Stimulated activated CD4-positive, alpha-beta T cell treated with anti-CD3 and anti-CD28 coated beads, Interleukin-1b, Interleukin-23, amount 100 ng/mL, for 24 hours (primary cell): ENCODE results near the gene LRRC27.

Experiments used
- DNase-seq, 4 experiments: peaks; one replicate each; pipeline ENCODE4 v3.0.0-alpha.2; 2020; ENCODE audit warnings: low read depth in 4 of 4, low spot score in 1 of 4

The LRRC27 gene

DNA sequence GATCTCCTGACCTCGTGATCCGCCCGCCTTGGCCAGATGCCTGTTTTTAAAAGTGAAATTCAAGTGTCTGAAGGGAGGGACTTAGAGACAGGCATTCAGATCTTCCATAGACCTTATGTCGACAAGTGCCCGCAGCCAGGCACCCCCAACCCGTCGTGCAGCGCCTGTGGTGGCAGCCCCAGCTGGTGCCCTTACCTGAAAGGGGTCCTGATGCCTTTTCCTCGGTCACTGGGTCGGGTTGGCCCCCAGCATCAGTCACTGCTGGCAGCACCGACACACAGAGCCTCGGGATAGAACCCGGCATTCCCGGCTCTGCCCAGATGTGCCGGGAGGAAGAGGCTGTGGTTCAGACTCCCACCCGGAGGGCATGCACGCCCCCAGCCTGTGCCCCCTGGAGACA, 23.3 kb downstream of the LRRC27 start:
- no peak for DNase-seq

DNA sequence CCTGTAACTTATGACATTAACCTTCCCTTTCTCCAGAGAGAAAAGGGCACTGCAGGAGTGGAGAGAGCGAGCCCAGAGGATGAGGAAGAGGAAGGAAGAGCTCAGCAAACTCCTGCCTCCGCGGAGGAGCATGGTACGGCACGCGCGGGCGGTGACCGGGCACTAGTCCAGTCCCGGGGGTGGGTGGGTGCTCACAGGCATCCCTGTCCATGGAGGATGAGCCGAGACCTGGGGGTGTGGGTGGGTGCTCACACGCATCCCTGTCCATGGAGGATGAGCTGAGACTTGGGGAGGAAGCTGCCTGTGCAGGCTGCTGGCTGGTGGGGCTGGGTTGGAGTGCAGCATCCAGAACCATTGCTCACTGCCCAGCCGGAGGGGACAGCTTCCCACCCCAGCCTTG, 23.8 kb downstream of the LRRC27 start:
- DNase-seq, result no peak

DNA sequence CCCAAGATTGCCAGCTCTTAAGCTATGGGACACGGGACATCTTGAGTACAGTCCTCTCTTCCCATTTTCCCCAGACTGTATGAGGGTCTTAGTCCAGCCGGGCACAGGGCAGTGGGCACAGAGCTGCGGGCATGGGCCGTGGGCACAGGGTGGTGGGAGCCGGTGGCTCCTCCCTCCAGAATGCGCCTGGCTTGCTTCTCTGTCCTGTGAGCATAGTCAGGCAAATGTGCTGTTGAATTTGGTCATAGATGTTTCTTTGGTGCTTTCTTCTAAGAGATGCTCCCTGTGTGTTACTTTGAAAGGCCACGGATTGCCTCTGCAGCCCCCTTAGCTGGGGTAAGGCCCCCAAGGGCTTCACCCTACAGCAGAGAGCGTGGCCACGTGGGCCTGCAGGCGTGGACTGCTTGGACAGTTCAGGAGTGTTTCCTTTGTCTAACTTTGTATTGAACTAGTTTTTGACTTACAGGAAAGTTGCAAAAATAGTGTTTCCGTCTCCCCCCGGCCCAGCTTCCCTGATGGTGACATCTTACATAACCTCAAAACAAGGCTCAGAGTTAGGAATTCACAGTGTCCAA, 24.7 kb downstream of the LRRC27 start:
- DNase-seq, result no peak

DNA sequence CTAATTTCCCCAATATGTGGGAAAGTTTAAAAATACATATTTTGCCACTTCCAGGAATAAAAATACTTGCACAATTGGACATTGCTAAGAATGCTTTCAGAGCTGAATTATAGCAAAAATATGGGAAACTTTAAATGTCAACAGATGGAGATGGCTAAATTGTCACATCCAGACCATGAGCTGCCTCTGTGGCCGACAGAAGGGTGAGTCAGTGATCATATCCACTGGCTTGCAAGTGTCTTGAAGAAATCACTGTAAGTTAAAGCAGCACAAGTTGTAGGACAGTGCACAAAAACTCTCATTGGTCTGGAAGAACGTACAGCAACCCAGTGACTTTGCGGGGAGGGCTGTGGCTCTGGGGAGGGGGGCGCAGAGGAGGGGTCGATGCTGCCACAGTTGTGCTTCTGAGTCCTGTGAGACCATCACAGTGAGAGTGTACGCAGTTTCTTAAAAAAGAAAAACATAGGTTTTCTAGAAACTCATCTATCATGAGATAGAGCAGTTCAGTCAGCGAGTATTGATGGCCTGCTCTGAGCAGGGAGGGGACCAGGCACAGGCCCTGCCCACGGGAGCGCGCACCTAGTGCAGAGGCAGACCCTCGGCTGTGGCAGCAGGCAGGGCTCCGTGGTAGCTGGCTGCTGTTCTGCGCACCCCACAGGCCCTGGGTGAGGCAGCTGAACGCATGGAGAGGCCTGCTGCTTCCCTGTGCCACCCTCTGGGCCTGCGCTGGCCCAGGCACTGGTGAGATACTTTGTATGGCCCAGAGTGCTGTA, 25.5 kb downstream of the LRRC27 start:
- no peak for DNase-seq

DNA sequence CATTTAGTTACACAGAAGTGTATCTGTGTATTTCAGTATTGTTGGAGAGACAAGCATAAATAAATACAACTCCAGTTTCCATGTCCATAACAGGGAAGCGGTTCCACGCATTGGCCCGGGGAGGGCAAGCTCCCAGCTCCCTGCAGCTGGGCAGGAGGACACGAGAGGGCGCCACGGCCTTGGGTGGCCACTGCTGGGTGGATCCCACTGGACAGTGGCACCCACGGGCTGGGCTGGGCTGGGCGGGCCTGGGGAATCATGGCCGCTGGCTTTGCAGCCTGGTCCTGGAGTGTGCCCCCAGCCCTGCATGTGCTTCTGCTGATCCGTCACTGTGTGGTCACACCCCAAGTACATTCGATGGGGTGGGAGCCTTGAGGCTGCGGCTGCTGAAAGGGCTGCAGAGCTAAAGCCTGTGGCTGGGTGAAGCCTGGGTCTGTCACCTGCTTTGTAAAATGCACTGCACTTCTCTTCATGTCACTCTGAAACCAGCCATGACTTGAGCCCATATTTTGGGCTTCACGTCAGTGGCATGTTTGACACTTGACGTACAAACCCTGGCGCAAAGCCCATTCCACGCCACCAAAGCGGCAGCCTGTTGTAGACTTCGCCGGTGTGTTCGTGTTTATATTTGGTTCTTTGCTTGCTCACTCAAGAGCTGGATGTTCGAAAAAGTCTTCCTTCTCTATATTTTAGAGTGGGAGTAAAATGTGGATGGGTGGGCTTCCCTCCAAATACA, 27.5 kb downstream of the LRRC27 start:
- DNase-seq, result no peak

DNA sequence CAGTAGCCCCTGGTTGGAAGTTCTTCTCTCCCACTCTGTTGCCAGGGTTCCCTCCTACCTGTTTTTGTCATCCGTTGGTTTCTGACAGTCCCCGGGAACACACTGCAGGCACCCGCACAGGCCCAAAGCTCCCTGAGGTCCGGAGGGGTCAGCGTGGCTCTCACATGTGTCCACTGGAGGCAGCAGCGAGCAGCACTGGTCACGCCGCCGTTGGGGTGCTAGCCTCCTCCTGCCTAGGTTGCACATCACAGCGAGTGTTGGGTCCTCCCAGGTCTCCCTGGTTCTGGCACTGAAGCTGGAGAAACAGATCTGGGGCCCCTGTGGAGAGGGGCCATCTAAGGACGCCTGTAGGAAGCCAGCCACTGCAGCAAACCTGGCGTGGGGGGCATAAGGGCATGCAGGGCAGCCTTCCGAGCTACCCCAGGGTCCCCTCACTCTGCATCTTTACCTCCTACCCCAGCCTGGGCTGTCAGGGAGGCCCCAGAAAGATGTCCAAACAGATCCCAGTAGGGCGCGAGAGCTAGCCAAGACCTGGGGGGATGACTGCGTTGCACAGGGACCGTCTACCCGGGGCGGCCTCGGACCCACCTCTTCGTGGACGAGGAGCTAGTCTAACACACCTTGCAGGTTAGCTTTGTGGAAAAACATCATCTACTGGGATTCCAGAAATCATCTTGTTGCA, 28.9 kb downstream of the LRRC27 start:
- DNase-seq, result peak in 2 of 4 experiments; percentile 19 to 26

DNA sequence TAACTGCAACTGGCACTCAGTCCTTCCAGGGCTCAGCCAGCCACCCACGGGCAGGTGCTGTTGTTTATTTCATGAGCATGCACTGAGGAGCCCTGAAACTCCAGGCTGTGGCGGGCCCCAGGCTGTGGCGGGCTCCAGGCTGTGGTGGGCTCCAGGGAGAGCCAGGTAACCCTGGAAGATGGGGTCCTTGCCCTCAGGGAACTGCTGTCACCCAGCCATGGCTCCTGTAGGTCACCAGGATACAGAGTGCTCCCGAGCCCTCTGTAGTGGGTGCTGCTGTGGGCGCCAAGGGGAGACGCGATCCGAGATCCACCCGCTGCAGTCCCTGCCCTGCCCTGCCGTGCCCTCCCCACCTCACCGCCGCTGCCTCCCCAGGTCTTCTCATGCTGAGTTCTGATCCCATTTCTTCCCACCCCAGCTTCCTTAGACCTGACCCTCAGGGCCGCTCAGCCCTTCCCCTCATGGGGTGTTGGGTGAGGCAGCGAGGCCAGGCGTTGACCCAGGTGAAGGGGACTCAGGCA, 29.6 kb downstream of the LRRC27 start:
- DNase-seq, result no peak

DNA sequence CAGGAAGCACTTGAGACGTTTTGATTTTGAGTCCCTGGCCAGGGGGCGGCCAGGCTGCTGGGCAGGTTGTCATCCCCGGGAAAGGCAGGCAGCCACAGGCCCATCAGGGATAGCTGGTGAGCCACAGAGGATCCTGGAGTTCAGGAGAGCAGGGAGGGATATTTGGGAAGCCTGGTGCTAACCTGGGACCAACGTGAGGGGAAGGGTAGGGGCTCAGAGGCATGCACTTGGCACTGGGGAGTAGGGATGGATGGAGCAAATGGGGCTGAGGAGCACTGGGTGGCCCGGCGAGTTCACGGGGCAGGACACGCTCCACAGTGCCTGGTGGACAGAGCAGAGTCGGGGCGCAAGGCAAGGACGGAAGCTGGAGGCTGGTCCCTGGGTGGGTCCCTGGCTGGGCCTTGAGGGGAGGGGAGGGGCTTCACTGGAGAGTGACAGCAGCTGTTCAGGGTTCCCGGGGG, 30.2 kb downstream of the LRRC27 start:
- DNase-seq, result no peak

DNA sequence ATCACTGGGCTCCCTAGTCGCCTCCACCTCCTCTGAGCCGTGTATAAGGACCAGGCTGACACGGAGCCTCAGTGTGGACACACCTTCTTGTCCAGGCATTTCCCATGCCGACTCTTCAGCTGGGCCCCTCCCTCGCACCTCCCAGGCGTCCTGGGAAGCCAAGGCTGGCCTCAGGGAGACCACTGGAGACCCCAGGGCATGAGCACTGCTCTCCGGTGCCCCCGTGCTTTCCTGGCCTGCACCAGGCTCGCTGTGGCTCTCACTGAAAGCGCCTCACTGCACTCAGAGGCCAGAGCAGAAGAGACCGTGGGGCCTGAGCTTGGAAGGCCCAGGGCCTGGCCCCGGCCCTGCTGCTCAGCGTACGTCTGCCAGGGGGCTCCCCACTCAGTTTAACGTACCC, 31.4 kb downstream of the LRRC27 start:
- no peak for DNase-seq

DNA sequence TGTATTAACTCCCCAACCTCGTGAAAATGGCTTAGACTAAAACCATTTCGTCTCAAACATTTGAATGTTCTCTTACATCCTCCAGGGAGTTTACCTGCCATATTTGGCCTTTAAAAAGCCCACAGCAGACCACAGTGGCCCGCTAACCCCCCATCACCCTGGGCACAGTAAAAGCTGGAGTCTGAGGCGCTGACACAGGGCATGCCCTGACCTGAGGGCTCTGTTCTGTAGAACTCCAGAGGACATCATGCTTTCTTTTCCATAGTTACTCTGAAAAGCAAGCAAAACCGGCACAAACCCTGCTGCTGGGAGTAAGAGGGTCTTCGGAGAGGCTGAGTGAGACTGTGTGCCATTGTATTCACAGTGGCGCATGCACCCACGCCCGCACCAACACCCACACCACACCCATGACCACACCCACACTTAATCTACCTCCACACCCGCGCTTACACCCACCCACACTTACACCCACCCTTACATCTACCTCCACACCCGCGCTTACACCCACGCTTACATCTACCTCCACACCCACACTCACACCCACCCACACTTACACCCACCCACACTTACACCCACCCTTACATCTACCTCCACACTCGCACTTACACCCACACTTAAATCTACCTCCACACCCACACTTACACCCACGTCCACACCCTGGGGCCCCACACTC, 32.1 kb downstream of the LRRC27 start:
- peak in 1 of 4 experiments; percentile 42 for DNase-seq

DNA sequence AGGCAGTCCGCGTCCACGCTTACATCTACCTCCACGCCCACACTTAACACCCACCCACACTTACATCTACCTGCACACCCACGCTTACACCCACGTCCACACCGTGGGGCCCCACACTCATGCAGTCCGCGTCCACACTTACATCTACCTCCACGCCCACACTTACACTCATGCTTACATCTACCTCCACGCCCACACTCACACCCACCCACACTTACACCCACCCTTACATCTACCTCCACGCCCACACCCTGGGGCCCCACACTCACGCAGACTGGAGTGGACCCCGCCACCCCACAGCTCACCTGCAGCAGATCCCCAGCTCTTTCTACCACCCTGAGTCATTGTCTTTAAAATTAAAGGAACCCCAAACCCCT, 32.6 kb downstream of the LRRC27 start:
- peak; percentile 26 to 76 (median 42) for DNase-seq

DNA sequence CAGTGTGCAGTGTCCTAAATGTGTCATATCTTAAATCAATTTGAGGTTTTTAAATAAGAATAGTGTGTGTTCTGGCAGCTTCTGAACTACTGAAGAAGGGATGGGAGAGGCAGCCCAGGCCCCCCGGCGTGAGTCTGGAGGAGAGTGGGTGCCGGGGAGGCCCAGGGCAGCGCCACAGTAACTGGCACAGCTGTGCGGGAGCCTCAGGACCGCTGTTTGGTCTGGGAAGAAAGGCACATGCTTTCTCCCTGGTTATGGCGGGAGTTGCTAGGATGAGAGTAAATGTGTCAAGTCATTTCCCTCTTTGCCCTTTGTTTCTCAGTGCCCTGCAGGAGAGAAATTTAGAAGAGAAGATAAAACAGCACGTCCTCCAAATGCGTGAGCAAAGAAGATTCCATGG, 33.1 kb downstream of the LRRC27 start:
- DNase-seq, result no peak

DNA sequence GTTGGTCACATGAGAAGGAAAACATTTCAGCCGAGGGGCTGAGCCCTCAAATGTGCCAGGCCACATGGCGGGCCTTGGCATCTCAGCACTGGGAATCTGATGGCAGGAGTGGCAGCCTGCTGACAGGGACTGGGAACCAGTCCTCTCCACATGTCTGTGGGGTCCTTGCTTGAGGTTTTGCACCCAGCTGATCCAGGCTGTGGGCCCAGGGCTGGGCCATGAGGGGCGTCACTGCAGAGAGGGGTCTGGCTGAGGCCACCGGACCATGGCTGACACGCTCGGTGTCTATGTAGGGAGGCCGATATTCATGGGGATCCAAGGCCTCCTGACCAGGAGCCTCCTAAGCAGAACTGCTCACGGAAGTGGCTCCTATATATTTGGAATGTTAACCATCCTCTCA, 34.0 kb downstream of the LRRC27 start:
- no peak for DNase-seq

DNA sequence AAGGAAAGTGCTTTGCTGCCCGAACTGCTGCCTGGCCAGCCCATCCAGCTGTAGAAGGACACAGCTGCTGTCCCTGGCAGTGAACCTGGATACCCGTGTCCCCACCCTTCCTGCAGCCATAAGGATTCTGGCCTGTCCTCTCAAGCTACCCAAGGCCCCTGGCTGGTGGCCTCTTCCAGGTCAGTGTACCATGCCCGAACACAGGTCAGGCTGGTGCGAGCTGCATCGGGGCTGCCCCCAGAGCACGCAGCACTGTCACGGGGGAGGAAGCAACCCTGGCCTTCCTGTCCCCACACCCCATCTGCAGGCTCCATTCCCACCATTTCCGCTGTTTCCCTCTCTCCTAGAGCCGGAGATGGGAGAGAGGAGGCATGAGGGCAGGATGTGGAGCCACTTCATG, 34.5 kb downstream of the LRRC27 start:
- no peak for DNase-seq

DNA sequence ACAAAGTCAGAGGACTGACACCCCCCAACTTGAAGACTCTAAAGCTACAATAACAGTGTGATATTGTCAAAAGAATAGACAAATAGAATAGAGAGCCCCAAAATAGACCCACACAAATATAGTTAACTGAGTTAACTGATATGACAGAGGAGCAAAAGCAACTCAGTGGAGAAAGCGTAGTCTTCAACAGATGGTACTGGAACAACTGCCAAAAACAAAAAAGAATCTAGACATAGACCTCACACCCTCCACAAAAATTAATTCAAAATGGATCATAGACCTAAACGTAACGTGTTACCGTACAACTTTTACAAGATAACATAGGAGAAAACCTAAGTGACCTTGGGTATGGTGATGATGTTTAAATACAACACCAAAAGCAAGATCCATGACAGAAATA, 36.4 kb downstream of the LRRC27 start:
- no peak for DNase-seq

DNA sequence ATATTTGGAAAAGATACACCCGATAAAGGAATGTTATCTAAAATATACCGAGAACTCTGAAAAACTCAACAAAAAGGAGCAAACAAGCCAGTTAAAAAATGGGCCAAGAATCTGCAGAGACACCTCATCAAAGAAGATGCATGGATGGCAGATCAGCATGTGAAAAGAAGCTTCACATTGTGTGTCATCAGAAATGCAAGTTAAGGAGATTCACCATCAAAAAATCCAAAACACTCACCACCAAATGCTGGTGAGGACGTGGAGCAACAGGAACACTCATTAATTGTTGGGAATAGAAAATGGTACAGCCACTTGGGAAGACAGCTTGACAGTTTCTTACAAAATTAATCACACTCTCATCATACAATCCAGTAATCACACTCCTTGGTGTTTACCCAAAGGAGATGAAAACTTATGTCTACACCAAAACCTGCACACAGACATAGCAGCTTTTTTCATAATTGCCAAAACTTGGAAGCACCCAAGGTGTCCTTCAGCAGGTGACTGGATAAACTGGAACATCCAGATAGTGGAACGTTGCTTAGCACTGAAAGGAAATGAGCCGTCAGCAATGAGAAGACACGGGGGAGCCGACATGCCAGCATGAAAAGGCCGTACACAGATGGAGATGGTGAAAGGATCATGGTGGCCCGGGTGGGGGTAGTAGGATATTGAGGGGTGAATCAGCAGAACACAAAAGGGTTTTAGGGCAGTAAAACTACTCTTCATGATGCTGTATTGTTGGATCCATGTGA, 37.1 kb downstream of the LRRC27 start:
- no peak for DNase-seq

DNA sequence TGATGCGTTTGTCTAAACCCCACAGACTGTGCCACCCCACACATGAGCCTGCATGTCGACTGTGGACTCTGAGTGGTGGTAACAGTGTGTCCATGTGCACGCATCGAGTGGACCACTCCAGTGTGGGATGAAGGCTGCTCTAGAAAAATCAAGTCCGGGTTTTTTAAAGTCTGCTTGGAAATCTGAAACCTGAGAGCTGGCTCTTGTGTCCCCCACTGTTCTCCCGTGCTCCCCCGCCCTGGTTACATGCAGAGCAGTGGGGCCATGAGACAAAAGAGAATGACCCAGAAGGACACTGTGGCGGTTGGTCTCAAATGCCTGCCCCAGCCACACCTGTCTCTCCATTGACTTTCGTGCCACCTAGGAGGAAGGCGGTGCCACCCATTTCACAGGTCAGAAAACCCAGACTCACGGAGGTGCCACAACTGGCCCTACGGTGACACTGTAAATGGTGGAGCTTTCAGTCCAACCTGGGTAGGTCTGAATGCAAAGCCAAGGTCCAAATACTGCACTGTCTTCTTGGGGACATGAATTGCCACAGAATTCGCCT, 37.7 kb downstream of the LRRC27 start:
- DNase-seq, result no peak

DNA sequence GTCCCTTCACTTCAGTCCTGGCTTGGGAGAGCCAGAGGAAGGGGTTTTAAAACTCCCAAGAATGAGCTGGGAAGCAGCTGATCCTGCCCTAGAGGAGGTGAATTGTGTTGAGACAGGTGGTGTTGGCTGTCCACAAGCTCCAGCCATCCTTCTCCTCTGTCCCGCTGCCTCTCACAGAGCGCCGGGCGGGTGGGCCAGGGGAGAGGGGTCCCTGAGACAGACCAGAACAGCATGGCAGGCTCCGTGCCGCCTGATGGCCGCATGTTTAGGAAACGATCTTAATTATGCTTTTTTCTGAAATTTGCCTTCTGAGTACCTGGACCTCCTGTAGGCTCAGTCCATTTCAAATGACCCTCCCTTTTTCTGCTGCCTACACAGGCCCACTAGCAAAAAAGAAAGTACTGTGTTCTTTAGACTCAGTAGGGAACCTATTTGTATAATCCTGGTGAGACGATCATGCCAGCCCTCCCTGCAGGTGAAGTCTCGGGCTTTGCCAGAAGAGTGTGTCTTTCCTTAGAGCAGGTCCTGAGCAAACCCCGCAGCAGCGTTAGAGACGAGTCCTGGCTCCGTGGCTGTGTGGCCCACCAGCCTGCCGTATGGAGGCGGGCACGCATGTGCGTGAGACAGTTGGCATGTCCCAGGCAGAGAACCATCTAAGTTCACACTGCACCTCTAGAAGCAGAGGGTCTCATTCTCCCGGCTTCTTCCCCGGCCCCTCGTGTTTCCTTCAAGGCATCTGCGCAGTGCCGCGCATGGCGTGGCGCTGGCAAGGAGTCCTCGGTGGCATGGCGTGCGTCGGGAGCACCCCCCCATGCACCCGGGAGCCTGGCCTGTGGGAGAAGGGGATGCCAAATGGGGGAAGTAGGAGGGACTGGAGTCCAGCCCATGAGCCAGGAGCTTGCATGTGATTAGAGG, 38.7 kb downstream of the LRRC27 start:
- no peak for DNase-seq

DNA sequence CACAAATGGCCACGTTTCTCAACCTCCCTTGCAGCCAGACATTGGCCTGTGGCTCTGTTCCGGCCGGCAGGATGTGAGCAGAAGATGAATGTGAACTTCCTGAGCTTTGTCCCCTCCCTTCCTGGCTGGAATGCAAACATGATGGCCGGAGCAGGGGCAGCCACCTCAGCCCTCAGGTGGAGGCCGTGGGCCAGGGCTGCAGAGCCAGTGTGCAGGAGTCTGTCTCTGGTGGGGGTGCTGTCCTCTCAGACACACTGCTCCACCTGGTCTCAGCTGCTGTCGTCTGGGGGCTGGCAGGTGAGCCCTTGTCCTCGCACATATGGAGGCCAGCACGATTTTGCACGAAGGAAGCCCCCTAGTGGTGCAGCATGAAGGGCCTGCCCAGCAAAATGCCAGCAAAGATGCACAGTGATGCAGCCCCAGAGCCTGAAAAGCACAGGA, 39.7 kb downstream of the LRRC27 start:
- no peak for DNase-seq
